ENCODE data around the gene CYP4F3.
"Not testable (repeated sequence)": the region's sequence is repeated elsewhere in the genome, so short reads cannot be mapped to it uniquely, and the experiment has no call there.

Gene CYP4F3

DNA sequence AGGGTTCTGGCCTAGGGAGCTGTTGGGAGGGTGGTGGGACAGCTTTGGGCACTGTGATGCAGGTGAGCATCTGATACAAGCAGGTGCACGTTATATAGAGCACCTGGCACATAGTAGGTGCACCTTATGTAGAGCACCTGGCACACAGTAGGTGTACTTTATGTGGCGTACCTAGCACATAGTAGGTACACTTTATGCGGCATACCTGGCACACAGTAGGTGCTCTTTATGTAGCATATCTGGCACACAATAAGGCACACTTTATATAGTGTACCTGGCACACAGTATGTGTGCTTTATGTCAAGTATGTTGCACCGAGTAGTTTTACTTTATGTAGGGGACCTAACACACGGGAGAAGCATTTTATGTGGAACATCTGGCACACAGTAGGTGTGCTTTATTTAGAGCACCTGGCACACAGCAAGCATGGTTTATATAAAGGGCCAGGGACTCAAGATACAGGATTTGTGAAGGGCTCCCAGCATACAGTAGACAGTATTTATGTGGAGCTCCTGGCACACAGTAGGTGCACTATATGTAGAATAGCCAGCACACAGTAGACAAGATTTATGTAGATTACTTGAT, 30.6 kb downstream of the CYP4F3 start:
- TF ChIP-seq ZNF274 (IDR thresholded peaks at IDR 0.05; ENCODE audit: low read depth, low read length), result no peak
- H3K4me3 ChIP-seq (ENCODE audit: low read length), result no peak overlapping the region

DNA sequence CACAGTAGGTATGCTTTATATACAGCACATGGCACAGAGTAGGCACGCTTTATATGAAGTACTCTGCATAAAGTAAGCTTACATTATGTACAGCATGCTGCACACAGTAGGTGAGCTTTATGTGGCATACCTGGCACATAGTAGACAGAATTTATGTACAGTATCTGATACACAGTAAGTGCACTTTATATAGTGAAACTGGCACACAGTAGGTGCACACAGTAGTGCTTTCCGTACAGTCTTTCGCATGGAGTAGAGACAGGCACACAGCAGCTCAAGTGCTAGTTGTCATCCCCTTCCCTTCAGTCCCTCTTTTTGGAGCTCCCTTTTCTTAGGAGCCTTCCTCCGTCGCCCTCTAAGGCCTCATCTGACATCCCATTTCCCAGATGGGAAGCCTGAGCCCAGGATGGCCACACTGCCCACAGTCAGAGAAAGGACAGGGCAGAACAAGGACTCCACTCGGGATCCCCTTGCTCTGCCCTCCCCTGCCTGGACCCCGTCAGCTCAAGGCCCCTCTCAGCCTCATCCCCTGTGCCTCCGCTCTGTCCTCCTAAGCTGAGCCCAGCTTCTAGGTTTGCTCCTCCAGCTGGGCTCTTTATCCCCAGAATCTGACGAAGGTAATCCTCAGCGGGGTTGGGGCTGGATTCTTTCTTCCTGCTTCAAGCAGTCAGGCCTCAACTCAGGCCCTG, 31.3 kb downstream of the CYP4F3 start:
- no peak for TF ChIP-seq ZNF274 (IDR thresholded peaks at IDR 0.05; ENCODE audit: low read depth, low read length)
- no peak overlapping the region for H3K4me3 ChIP-seq (ENCODE audit: low read length)

DNA sequence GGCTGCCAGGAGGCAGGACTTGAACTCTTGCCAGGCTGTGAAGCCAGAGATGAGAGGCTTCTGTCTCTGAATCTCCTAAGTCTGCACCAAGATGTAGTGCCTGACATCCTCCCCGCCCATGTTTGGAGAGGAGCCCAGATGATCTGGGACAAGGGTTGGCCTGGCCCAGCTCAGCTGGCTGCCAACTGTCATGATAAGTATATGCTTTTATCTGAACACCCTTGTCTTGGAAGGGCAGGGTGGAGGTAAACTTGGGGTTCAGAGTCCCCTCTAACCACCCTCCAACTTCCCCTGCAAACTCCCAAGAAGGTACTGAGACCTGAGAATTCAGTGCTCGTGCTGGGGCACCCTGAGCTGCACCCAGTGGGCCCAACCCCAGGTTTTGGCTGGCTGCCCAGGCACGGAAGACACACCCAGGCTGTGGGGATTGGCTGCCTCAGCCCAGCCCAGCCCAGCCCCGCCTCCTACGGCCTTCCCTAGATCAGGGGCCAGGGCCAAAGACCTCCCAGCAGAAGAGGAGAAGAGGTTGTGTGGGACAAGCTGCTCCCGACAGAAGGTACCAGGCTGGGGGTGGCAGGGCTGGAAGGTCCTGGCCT, 32.0 kb downstream of the CYP4F3 start, which contains the start of gene CYP4F12:
Gene CYP4F12 (plus strand): TSS at position 508 of the 596 bp plus-strand sequence. CDS start 443 bp downstream, outside the sequence.
- no peak for TF ChIP-seq ZNF274 (IDR thresholded peaks at IDR 0.05; ENCODE audit: low read depth, low read length)
- no peak within 1 kb of the TSS for H3K4me3 ChIP-seq (ENCODE audit: low read length)

DNA sequence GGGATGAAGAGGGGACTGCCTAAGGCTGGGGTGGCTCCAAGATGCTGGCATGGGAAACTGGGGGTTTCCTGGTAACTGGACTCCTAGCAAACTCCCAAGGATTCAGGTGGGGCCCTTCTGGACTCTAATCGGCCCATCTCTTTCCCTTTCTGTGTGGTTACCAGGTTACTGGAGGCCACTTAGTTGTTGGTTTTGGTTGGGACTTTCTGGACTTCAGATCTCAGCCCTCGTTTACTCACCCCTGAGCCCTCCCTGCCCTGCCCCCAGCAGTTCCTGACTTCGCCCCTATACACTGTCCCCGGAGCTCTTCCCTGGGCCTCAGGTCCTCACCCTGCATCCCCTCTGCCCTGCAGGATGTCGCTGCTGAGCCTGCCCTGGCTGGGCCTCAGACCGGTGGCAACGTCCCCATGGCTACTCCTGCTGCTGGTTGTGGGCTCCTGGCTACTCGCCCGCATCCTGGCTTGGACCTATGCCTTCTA, 32.5 kb downstream of the CYP4F3 start:
- H3K4me3 ChIP-seq (ENCODE audit: low read length), result no peak overlapping the region
- no peak for TF ChIP-seq ZNF274 (IDR thresholded peaks at IDR 0.05; ENCODE audit: low read depth, low read length)

DNA sequence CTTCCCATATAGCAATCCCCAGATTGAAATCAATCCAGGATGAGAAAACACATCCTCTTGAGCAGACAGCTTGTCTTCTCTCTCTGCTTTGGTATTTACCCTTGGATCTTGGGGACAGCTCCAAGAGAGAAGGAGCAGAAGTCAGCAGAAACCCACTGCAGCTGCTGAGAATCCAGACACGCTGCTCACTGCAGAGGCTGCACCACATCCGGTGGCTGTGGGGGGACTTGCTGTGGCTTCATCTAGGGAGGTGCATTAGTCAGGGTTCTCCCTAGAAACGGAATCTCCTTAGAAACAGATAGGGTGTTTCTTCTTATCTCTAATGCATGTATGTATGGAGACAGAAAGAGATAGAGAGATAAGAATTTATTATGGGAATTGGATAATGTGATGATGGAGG, 34.9 kb downstream of the CYP4F3 start:
- no peak for TF ChIP-seq ZNF274 (IDR thresholded peaks at IDR 0.05; ENCODE audit: low read depth, low read length)
- no peak overlapping the region for H3K4me3 ChIP-seq (ENCODE audit: low read length)

DNA sequence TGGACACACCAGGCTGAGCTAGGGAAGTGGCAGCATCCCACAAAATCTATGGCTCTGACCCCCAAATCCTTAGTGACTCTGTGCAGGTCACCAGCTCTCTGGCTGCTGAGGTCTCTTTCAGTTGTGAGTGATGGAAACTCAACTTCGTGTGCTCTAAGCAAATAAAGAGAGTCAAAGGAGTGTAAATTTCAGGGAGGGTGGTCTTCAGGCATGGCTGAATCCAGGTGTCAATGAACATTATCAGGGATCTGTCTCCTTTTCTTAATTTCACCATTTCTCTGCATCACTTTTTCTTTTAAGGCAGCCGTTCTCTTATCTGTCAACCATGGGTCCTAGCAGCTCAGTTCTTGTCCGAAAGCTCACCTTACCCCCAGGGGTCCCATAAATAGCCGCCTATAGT, 38.4 kb downstream of the CYP4F3 start:
- no peak for TF ChIP-seq ZNF274 (IDR thresholded peaks at IDR 0.05; ENCODE audit: low read depth, low read length)
- no peak overlapping the region for H3K4me3 ChIP-seq (ENCODE audit: low read length)

DNA sequence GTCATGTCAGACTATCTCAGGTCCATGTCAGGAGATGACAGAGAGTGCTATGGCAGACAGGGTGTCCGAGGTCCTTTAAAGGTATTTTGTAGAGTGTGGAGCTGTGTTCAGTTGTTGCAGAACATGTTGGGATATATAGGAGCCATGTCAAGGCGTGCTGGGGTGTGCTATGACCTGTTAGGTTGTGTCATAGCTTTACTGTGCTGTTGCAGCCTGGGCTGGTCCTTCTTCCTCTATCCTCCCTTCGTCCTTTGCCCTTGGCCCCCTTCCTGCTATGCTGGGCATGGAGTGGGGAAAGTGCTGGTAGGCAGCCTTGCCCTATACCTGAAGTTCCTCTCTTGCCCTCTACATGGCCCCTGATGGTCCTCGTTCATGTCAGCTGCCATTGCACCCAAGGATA, 39.2 kb downstream of the CYP4F3 start:
- H3K4me3 ChIP-seq (ENCODE audit: low read length), result not testable (repeated sequence)

DNA sequence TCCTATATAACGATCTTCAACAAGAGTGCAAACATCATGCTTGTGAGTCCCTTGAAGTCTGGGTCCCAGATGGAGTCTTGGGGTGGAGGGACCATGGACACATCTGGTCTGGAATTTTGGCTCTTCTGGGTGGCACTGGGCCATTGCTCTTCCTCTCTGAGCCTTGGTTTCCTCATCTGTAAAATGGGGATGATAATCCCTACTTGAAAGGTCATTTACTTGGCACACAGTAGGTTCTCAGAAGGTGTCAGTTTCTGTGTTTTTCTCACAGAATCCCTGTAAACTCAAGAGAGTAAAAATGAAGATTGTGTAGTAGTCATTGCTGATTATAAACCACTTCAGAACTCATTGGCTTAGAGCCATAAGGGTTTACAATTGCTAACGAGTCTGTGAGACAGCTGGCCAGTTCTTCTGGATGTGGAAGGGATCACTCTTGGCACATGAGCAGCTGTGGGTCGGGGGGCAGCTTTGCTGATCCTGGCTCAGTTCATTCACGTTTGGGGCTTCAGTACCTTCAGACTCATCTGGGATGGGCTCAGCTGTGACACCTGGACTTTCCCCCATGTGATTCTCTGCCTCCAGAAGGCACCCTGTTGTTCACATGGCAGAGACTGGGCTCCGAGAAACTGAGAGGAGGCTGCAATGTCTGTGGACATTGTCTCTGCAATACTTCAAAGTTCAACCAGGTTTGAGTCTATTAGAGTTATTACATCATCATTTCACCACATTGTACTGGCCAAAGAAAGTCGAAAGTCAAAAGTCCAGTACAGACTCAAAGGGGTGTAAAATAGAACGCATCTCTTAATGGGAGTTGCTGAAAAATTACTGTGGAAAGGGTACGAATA, 40.0 kb downstream of the CYP4F3 start:
- no peak for TF ChIP-seq ZNF274 (IDR thresholded peaks at IDR 0.05; ENCODE audit: low read depth, low read length)
- H3K4me3 ChIP-seq (ENCODE audit: low read length), result no peak overlapping the region

DNA sequence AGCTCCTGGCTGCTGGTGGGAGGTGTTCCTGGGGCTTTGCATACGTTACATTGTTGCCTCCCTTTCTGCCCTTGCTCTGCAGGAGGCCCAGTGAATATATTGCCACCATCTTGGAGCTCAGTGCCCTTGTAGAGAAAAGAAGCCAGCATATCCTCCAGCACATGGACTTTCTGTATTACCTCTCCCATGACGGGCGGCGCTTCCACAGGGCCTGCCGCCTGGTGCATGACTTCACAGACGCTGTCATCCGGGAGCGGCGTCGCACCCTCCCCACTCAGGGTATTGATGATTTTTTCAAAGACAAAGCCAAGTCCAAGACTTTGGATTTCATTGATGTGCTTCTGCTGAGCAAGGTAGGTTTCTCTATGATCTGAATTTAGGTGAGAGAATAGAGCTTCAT, 42.7 kb downstream of the CYP4F3 start:
- H3K4me3 ChIP-seq (ENCODE audit: low read length), result no peak overlapping the region

DNA sequence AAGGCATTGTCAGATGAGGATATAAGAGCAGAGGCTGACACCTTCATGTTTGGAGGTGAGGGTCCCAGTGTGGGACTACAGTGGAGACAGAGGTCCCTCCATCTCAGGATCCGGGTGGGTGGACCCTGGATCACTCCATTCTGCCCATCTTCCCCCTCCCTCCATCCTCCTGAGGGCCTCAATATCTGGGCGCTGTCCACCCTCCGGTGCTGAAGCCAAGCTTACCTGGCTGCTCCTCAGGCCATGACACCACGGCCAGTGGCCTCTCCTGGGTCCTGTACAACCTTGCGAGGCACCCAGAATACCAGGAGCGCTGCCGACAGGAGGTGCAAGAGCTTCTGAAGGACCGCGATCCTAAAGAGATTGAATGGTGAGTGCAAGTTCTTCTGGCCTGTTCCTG, 44.1 kb downstream of the CYP4F3 start:
- no peak for TF ChIP-seq ZNF274 (IDR thresholded peaks at IDR 0.05; ENCODE audit: low read depth, low read length)
- no peak overlapping the region for H3K4me3 ChIP-seq (ENCODE audit: low read length)

More for the DNA sequence above, 42.7 kb downstream of the CYP4F3 start:
- TF ChIP-seq ZNF274 (IDR thresholded peaks at IDR 0.05; ENCODE audit: low read depth, low read length), result no peak

DNA sequence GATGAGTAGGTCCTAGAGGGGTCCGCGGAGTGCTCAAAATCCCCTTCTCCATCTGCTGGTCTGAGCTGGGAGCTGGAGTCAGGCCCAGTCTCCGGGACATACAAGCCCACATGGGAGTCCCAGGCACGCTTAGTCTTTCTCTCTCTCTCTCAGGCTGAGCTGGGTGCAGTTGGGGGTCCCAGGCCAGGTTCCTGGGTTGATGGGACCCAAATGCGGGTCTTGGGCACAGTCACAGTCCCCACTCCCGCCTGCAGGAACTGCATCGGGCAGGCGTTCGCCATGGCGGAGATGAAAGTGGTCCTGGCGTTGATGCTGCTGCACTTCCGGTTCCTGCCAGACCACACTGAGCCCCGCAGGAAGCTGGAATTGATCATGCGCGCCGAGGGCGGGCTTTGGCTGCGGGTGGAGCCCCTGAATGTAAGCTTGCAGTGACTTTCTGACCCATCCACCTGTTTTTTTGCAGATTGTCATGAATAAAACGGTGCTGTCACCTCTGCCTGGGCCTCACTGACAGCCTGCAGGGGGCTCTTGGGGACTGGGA, 56.0 kb downstream of the CYP4F3 start:
- H3K4me3 ChIP-seq (ENCODE audit: low read length), result no peak overlapping the region
- TF ChIP-seq ZNF274 (IDR thresholded peaks at IDR 0.05; ENCODE audit: low read depth, low read length), result no peak

DNA sequence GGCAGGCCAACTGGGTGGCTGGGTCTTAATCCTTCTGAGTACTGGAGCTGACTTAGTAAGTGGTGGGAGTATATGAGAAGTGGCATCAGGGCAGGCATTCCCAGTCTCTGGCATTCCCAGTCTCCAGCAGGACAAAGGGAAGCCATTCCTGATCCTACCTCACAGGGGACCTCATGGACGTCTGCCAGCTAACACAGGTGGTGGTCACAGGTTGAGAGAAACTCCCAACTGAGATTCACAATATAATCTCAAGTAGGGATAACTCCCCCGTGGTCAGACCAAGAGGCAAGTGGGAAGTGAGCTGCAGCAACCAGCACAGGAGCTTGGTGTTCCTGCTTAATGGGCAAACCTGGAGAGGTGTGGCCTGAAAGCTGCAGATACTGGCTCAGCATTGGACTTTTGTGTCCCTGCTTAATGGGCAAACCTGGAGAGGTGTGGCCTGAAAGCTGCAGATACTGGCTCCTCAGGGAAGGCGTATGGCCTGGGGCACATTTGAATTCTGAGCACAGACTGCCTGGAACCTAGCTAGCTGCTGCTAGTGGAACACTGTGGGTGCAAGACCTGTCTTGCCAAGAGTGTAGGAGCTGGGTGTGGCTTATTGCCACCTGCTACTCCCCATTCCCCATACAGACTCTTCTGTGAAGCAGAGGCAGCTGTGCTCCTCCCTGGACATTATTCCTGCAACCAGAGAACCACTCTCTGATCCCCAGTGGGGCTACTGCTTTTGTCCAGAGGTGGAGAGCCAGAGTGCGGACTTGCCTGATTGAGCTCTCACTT, 61.2 kb downstream of the CYP4F3 start:
- no peak for TF ChIP-seq ZNF274 (IDR thresholded peaks at IDR 0.05; ENCODE audit: low read depth, low read length)
- H3K4me3 ChIP-seq (ENCODE audit: low read length), result no peak overlapping the region

DNA sequence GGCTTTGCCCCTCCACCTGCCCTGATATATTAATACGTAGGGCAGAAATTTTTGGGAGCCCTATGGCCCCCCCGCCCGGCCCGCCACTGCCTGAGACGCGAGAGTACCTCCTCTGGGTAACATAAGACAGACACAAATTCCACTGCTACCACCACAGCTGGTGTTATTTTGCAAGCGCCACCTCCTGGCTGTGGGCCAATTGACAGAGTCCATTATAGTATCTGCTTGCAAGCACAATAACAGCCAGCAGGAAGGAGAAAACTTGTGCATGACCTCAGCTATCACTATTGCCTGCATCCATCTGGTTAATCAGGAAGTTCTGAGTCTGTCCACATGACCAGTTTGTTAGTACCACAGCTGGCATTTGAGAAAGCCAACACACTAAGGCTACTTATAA, 61.8 kb downstream of the CYP4F3 start:
- H3K4me3 ChIP-seq (ENCODE audit: low read length), result no peak overlapping the region
- TF ChIP-seq ZNF274 (IDR thresholded peaks at IDR 0.05; ENCODE audit: low read depth, low read length), result no peak

Data from GM08714 (cell line).